ENCODE measurements around the gene MZT2B.
"Not testable (repeated sequence)": the region's sequence is repeated elsewhere in the genome, so short reads cannot be mapped to it uniquely, and the experiment has no call there.

The MZT2B gene, protein sequence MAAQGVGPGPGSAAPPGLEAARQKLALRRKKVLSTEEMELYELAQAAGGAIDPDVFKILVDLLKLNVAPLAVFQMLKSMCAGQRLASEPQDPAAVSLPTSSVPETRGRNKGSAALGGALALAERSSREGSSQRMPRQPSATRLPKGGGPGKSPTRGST

DNA sequence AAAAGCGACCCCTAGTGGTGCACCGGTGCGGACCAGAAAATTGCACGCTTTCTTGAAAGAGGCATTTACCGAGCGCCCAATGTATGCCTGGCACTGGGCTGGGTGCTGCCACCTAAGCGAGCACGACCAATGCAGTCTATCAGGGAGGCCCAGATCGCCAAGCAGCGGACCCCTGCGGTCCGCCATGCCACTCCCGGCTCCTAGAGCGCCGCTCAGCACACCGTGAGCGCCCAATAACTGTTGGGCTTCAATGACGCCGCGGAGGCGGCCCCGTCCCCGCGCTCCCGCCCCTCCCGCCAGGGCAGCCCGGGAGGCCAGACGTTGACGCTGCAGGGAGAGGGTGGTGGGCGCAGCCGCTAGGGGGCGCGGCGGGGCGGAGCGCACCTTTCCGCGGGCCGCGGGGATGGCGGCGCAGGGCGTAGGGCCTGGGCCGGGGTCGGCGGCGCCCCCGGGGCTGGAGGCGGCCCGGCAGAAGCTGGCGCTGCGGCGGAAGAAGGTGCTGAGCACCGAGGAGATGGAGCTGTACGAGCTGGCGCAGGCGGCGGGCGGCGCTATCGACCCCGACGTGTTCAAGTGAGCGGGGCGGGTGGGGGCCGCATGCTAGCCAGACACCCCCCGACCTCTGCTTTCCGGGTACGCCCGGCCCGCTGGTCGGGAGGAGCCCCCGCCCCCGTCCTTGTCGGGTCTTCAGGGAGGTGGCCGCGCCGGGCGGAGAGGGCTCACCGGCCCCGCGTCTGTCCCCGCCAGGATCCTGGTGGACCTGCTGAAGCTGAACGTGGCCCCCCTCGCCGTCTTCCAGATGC, at the start of gene MZT2B:
MZT2B (plus strand) TSS at position 383 of the 803 bp plus-strand sequence; CDS start at position 404, 21 bp downstream.
- peak; percentile 75 for DNase-seq

DNA sequence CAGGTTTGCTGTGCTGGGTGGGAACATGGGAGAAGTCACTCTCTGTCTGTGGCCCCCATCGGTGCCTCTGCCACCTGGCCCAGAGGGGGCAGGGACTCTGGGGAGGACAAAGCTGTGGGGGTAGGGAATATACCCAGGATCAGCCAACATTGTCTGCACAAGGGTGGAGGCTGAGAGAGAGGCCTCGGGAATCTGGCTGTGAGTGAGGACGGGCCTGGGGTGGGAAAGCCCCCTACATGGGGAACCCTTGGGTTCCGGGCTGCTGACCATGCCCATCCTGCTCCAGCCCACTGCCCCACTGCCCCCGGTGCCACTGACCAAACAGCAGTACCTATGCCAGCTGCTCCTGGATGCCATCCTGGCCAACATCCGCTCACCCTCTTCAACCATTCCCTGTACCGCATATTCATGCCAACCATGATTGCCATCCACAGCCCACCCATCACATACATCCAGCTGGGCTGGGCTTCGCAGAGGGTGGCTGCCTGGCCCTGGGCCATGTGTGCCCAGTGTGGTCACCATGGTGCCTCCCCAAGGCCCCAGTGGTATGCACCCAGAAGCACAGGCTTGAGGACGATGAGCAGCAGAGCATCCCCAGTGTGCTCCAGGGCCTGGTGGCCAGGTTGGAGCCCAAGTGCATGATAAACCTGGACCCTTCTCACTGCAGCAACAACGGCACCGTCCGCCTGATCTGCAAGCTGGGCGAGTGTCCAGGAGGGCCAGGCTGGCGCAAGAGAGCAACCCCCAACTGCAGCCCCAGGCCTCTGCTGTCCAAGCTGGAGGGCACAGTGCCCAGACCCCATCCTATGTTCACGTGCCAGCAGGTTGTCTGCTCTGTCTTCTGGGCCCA, 46.1 kb upstream of the MZT2B start:
- DNase-seq, result no peak

DNA sequence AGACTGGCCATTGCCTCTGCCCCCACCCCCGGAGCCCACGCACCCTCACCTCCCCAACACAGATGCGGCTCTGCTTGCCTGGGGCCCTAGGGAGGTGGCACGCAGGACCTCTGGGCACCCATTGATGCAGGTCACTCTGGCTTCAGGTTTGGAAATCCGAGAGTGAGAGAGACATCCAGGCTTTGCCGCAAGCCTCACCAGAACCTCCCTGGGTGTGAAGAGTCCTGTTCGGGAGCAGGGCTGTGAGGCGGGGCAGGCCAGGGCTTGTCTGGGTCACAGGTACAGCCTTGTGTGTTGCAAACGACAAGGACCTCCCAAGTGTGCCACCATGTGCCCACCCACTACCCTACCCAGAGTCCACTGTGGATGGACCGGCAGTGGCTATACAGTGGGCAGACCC, 45.5 kb upstream of the MZT2B start:
- not testable (repeated sequence) for DNase-seq

DNA sequence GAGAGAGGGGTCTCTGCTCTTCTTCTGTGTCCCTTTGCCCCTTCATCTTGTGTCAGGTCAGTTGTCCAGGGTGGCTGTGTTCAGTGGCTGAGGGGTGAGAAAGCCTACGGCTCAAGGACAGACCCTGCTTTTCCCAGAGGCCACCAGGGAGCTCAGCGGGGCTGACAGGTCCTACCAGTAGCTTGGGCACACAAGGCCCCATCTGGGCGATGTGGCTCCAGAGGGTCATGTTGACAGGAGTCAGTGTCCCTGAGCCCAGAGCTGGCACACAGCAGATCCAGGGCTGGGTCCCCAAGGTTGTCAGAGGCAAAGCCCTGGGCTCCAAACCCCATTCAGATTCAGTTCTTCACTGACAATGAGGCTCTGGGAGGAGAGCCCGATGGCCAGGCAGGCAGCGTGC, 44.9 kb upstream of the MZT2B start:
- not testable (repeated sequence) for DNase-seq

DNA sequence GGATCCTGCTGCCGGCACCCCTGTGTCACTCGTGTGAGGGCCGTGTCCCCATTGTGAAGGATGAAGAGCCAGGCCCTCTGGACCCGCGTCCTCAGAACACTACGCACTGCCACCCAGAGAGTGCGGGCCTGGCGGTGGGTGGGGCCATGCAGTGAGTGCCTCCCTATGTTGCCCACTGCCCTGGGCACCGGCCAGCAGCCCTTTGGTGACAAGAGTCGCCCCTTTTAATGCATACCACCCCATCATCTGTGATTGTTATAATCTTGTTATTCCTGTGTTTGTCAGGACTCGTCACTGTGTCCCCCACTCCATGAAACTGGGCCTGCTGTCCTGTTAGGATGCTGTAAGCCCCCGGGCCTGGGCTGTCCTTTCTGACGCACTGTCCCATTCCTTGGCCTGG, 43.7 kb upstream of the MZT2B start:
- not testable (repeated sequence) for DNase-seq

DNA sequence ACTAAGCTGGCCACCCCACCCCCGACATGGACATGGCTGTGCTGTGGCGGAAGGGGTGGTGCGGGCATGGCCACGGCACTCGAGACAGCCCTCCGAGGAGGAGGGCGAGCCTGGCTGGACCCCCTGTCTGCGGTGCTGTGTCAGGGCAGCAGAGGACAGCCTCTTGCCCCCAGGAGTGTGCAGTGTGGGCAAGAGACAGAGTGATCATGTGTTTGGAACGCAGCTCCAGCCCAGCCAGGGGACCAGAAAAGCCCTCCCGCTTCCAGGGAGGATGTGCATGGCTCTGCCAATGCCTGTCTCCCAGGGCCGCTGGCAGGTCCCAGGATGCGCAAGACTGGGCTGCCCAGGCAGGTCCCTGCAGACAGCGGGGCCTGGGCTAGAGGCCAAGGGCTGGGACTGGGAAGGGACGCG, 43.2 kb upstream of the MZT2B start:
- peak; percentile 51 for DNase-seq

DNA sequence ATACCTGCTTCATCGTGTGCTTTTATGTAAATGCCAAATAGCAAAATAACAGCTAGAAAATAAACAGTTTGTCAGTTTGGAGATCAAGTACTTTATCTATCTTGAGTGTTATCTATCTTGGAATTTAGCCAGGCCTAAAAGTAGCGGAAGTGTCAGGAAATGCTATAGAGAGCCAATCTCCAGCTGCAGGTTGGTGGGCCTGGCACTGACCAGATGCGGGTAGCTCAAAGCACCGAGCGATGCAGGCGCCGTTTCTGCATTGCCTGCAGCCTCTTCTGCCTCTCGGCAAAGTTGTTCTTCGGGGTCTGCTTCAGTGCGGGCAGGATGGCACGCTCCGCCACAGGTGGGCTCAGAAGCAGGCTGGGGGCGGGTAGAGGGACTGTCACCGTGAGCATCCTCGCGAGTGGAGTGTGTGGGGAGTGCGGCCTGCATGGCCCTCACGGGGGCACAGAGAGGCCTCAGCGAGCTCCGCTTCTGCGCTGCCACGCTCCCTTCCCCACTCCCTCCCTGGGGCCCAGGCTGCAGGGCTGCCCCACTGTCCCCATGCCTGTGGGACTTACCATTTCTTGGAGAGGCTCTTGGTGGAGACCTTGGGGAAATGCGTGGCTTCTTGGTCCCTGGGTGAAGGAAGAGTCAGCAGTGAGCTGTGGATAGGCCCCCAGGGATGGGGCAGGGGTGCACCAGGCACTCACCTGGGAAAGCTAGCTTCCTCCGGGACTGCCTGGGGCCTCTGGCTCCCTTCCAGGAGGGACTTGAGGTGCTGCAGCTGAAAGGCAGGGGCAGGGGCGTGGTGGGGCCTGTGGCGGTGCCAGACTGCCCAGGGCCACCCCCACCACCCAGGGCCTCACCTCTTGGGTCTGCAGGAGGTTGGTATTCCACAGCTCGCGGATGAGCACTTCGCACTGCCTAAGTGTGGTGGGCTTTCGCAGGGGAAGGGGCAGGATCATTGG, 42.5 kb upstream of the MZT2B start:
- peak; percentile 59 for DNase-seq

DNA sequence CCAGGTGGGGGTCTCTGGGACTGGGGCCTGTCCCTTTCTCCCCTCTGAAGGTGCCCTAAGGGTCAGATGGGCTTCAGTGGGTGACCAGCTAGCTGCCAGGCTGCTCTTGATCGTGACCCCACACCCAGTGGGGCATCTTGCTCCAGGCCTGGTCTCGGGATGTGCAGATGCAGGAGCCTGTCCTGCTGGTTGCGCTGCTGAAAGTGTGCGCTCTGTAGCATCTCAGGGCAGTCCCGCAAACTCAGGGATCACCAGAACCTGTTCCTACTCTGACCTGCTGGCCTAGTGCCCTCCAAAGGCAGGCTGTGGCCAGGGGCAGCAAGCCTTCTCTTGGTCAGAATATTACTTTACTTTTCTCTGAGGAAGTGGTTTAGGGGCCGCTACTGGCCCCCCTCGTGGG, 41.5 kb upstream of the MZT2B start:
- not testable (repeated sequence) for DNase-seq

DNA sequence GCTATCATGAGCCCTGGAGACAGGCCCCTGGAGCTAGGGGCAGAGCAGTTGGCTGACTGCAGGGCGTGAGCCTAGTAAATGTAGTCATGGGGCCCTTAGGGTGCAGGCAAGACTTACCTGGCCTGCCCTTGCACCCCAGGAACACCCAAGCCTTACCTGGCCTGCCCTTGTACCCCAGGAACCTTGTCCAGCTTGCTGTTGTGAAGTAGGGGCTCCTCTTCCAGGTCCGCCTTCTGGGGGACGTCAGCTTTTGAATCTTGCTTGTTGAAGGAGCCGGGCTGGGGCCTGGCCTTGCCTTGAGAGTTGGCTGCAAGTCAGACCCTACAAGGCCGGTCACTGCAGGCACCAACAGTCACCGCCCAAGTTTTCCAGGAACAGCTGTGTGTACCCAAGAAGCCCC, 41.1 kb upstream of the MZT2B start:
- DNase-seq, result not testable (repeated sequence)

DNA sequence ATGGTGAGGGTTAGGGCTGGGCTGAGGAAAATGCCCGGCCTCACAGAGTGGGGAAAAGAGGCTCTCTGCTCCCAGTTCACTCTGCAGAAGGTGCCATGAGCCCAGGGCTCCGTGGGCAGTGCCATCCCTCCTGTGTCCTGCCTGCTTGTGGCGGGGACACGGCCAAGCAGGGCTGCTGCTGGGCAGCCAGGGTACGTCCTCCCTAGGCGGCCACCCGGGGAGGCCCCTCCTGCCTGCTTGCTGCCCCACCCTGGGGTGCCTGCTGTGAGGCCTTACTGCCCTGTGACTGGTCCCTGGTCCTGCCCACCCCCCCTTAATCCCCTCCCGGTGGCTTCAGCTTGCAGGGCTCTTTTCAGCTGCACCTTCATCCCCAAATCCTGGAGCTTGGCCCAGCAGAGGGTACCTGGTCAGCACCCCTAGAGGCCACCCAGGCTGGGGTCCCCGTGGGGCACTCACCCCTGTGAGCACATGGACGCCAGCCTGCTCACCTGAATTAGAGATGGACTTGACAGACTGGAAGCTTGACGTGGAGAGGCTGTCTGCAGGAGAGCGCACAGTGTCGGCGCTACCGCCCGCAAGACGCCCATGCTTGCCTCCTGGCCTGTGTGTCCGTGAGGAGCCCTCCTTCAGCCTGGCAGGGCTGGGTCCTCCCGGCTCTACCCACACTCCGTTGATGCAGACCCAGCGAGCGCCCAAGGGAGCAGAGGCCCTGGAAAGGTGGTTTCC, 40.3 kb upstream of the MZT2B start:
- not testable (repeated sequence) for DNase-seq

DNA sequence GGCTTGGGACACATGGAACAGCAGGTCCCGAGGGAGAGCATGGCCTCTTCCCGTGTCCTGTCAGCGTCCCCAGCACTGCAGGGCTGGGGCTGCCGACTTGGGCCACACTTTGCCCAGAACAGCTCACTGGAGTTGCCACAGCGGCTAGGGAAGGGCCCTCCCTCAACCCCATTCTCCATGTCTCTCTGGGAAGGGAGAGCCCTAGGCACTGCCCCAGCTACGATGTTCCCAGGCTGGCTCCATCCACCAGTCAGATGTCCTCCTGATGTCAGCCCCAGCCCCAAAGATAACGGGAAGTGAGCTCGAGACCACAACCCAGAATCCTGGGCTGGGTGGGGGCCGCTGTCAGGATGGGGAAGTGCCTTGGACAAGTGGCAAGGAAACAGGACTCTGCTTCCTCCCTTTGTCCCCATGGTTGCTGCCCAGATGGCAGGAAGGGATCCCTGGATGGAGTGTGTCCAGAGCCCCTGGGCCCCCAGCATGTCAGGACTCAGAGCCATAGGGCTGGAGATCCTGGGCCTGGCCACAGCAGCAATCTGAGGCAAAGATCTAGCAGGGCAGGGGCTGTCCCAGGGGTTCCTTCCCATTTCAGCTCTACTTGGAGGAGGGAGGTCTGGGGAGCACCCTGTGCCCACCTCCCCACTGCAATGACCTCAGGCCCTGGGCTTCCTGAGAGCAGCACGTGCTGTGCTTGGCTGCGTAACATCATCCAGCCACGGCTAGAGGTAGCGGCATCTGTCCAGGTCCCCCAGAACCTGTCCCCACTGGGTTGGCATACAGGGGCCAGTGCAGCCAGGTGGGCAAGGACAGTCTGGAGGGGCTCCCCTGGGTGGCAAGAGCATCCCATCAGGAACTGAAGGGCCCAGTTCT, 39.4 kb upstream of the MZT2B start:
- not testable (repeated sequence) for DNase-seq

DNA sequence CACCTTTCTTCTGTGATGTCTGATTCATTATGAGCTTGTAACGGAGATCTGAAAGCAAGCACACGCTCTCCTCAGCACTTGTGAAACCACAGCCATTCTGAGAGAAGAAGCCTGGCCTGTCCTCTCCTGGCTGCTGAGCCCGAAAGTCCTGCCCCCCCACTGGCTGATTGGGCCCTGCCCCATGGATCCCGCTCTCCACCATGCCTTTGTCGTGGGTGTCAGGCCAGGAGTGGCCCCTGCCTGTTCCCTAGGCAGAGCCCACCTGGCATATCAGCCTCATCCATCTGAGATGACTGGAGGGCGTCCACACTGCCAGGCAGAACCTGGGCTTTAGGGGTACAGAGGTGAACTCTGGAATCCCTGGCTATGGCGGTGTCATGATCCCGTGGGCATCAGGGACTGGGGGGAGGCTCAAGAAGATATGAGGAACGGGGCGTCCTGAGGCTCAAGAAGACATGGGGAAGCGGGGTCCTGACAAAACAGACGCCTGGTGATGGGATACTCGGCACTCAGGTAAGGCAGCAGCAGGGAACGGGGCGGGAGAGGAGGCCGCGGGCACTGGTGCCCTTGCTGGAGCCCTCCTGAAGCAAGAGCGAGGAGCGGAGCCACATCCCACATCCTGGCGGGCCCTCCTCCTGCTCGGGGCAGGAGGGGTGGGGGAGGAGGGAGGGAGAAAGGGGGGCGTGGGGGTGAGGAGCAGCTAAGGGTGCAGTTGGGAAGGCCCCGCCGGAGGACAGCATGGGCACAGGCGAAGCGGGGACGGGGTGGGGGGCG, 38.6 kb upstream of the MZT2B start:
- not testable (repeated sequence) for DNase-seq

DNA sequence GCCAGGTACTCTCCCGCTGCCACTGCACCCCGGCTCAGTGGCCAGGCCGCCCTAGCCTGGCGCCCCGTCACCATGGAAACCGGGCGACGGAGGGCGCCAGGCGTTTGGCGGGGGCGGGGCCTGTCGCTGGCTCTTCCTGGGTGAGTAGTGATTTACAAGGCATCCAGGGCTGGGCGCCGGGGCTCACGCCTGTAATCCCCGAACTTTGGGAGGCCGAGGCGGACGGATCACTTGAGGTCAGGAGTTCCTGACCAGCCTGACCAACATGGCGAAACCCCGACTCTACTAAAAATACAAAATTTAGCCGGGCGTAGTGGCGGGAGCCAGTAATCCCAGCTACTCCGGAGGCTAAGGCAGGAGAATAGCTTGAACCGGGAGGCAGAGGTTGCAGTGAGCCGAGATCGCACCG, 37.1 kb upstream of the MZT2B start, which contains the start of gene CCDC74B:
CCDC74B (minus strand) TSS at position 107 of the 409 bp plus-strand sequence. CDS start 116 bp downstream, outside the sequence.
- peak; percentile 41 for DNase-seq

DNA sequence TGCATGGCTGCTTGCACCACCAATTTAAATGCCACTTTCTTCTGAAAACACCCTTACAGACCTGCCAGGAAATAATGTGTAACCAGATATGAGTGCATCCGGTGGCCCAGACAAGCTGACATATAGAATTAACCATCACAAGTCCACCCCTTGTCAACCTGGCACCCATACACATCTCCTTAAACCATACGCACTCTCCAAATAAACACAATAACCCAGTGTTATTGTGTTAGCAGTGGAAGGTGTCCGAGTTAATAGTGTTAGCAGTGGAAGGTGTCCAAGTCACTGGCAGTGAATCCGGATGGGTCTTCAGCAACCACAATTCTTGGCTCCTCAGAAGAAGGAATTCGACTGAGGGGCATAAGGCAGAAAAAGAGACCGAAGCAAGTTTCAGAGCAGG, 33.5 kb upstream of the MZT2B start:
- DNase-seq, result not testable (repeated sequence)

DNA sequence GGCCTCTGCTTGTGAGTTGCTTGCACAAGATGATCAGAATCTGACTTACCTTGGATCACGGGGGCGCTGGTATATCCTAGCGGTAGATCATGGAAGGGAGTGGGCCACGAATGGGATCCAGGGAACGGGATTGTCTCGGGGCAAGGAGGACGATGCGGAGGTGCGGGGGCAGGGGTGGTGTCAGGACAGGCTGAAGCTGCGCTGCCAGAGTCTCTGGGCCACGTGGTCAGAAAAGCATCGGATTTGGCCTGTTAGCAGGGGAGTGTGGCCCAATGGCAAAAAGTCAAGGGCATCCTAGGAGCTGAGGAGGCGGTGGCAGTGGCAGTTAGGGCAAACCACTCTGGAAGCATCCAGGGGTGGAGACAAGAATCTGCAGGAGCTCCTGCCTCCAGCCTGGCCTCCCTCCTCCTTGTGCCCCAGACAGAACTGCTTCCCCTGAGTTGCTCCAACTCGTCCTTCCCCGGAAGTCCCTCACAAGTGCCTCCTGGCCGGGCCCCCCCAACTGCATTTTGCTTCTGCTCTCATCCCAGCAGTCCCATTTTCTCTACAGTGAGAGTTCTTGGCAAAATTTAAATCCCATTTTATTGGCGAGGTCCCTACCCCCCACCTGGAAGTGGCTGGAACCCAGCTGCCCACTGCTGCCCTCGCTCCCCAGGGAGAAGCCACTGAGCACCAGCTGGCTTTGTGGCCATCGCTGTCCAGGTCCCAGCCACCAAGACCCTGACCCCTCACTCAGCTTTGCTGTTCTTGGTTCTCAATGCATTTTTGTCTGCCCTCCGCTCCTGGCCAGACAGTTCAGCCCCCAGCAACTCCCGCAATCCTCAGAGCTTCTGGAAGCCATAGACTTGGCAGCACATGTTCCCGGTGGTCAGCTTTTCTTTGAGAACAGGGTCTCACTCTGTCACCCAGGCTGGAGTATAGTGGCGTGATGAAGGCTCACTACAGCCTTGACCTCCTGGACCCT, 31.6 kb upstream of the MZT2B start:
- no peak for DNase-seq

DNA sequence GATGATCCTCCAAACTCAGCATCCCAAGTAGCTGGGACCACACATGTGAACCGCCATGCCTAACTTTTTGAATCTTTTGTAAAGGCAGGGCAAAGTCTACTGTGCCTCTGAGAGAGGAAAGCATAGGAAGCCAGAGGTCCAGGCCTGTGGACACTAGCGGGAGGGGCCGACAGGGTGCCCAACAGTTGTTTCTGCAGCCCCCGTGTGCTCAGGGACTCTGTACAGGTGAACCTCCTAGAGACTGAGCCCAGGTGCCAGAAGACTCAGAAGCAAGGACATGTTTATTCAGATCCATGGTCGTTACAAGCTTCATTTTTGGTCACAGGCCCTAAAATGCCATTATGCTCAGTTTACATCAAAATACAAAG, 30.9 kb upstream of the MZT2B start:
- not testable (repeated sequence) for DNase-seq

DNA sequence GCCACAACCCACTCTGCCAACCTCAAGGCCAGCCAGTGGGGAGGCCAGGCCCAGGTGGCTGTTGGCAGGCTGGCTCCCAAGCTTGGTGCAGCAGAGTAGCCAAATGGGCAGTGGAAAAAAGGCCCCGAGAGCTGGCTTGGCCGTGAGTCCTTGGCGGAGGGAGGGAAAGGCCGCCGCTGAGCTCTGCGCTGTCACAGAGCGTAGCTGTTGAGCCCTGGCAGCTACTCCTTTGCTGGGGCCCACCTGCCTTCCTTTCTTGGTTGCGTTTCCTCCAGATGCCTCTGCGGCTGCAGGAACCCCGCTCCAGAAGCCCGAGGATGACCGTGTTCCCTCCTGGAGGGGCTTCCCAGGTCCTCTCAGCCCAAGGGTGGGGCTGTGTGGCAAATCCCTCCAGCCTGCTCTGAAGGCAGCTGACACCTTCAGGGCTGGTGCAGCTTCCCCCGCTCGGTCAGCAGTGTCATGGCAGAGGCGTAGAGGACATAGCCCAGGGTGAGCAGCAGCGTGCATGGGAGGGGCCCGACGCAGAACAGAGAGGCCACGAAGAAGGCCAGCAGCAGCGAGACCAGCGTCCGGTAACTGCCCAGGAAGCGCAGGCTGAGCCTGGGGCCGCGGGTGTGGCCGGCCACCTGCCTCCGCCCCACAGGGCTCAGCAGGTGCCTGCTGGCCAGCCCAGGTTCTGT, 29.8 kb upstream of the MZT2B start:
- not testable (repeated sequence) for DNase-seq
